Left lung (tissue), 10 donors: ENCODE data around the gene CACNA1C. TPM values are rescaled to one million over a fixed set of nuclear protein-coding genes. Genes with fewer than 3 reads are reported as not detected.

Source experiments
- ATAC-seq: fragments of 200-7000 bp; cut with Tn5 transposase; one replicate; pipeline ENCODE4 v1.9.1; 2020; ENCODE audit warnings: moderate library complexity
- DNase-seq, 4 donors: peaks; one replicate each; pipeline ENCODE4 v3.0.0-alpha.2; 2013 to 2020
- H3K27ac ChIP-seq, 2 donors: fragments of 200-600 bp; sonication (generic) in 1 of 2; one replicate each; pipeline versions ENCODE4 v1.5.0 to v1.8.0; 2020 to 2021
- H3K27me3 ChIP-seq, 2 donors: fragments of 200-600 bp; sonication (generic) in 1 of 2; one replicate each; pipeline versions ENCODE4 v1.5.0 to v1.8.0; 2020 to 2021
- H3K36me3 ChIP-seq, 2 donors: fragments of 200-600 bp; sonication (generic) in 1 of 2; one replicate each; pipeline versions ENCODE4 v1.5.0 to v1.8.0; 2020 to 2021
- H3K4me1 ChIP-seq, 2 donors: fragments of 200-600 bp; one replicate each; pipeline ENCODE4 v1.8.0; 2021
- H3K4me3 ChIP-seq, 2 donors: fragments of 200-600 bp; sonication (generic) in 1 of 2; one replicate each; pipeline versions ENCODE4 v1.5.0 to v1.8.0; 2020 to 2021; ENCODE audit warnings: mild to moderate bottlenecking in 1 of 2
- H3K9me3 ChIP-seq, 2 donors: fragments of 200-600 bp; sonication (generic) in 1 of 2; one replicate each; pipeline versions ENCODE4 v1.5.0 to v1.8.0; 2020 to 2021
- CTCF ChIP-seq, 2 donors: fragments of 200-600 bp; sonication (generic) in 1 of 2; IDR thresholded peaks; one replicate each; pipeline versions ENCODE4 v1.5.0 to v1.8.0; 2021; ENCODE audit warnings: antibody characterized with exemption in 2 of 2
- intact Hi-C, 2 donors: fragments of 100-400 bp; cut with DNase I; formaldehyde crosslinking; loops; one replicate each; pipeline versions ENCODE4 v1.11.2 to v1.14.2; 2022
- polyA plus RNA-seq, 6 donors: library from polyadenylated mRNA; unstranded; fragments of 120-200 nt; gene quantifications; one replicate each; pipeline ENCODE4 v1.2.1, GENCODE V29; 2013; ENCODE audit not compliant: insufficient read length in 6 of 6
- total RNA-seq, 2 donors: library from RNA; stranded (reverse); fragmentation: NEBNext Ultra II Directional; extraction: Animal tissue kit (Norgen Biotek cat#: 25700); gene quantifications; one replicate each; pipeline ENCODE4 v1.2.1, GENCODE V29; 2021
- donor health status: DM: no; HTN: yes; CAD: no.
- donor health status: DM: no; HTN: no; CAD: no.

CACNA1C gene
- total and polyA plus RNA-seq, 8 donors, result 11.9 to 21.9 (median 14.2) TPM

GRCh38 chr12:2384533-2385351 lies 332.0 kb downstream of the CACNA1C start:
- no peak for ATAC-seq
- no peak for DNase-seq
- H3K36me3 ChIP-seq, result no peaks in the 10 kb centered on the region
- peaks cover 0 to 4% of the 10 kb centered on the region in 2 donors for H3K4me1 ChIP-seq
- H3K4me3 ChIP-seq, result no peak overlapping the region
- TF ChIP-seq CTCF (IDR thresholded peaks at IDR 0.05), result no peak
- no peaks in the 10 kb centered on the region for H3K9me3 ChIP-seq
- intact Hi-C loops, result no loop called here
- no peaks in the 10 kb centered on the region for H3K27me3 ChIP-seq
- peak overlapping the region in 1 of 2 donors; percentile 39 for H3K27ac ChIP-seq

GRCh38 chr12:2385529-2385928 lies 332.7 kb downstream of the CACNA1C start:
- TF ChIP-seq CTCF (IDR thresholded peaks at IDR 0.05), result no peak

GRCh38 chr12:2386566-2386965 lies 333.8 kb downstream of the CACNA1C start:
- ATAC-seq, result no peak

More at GRCh38 chr12:2385529-2385928, 332.7 kb downstream of the CACNA1C start:
- peaks cover 0 to 4% of the 10 kb centered on the region in 2 donors for H3K4me1 ChIP-seq
- no peaks in the 10 kb centered on the region for H3K27me3 ChIP-seq
- DNase-seq (no peak), ATAC-seq (no peak)
- no peak overlapping the region for H3K4me3 ChIP-seq
- no peaks in the 10 kb centered on the region for H3K36me3 ChIP-seq
- intact Hi-C loops, result no loop called here
- no peaks in the 10 kb centered on the region for H3K9me3 ChIP-seq
- H3K27ac ChIP-seq, result peak overlapping the region in 1 of 2 donors; percentile 39

GRCh38 chr12:2387103-2387834 lies 334.5 kb downstream of the CACNA1C start:
- DNase-seq, result no peak
- no peak for TF ChIP-seq CTCF (IDR thresholded peaks at IDR 0.05)
- peaks cover 0 to 4% of the 10 kb centered on the region in 2 donors for H3K4me1 ChIP-seq
- H3K9me3 ChIP-seq, result no peaks in the 10 kb centered on the region
- H3K36me3 ChIP-seq, result no peaks in the 10 kb centered on the region
- no peak overlapping the region for H3K4me3 ChIP-seq
- no peaks in the 10 kb centered on the region for H3K27me3 ChIP-seq
- H3K27ac ChIP-seq, result no peak overlapping the region
- ATAC-seq, result no peak
- intact Hi-C loops, result no loop called here

More at GRCh38 chr12:2386566-2386965, 333.8 kb downstream of the CACNA1C start:
- Histone ChIP-seq H3K27ac (no peak overlapping the region), H3K4me1 (peaks cover 0 to 4% of the 10 kb centered on the region in 2 donors), H3K9me3 (no peaks in the 10 kb centered on the region), H3K27me3 (no peaks in the 10 kb centered on the region), H3K4me3 (no peak overlapping the region), H3K36me3 (no peaks in the 10 kb centered on the region)
- intact Hi-C loops, result no loop called here
- TF ChIP-seq CTCF (IDR thresholded peaks at IDR 0.05), result no peak
- DNase-seq, result no peak
